SK-N-SH treated with all-trans-retinoic acid at 6 μM for 48 hours (cell line): ENCODE data around the gene ARHGAP8.

Experiments
- ATAC-seq: fragments of 200-7000 bp; cut with Tn5 transposase; 3 replicates; pipeline ENCODE4 v1.9.1; 2020; ENCODE audit warnings: mild to moderate bottlenecking, moderate library complexity
- BACH2 ChIP-seq: fragments of 250-450 bp; sonication (Bioruptor Pico); IDR thresholded peaks from 2 replicates; pipeline ENCODE4 v1.9.0; 2021; ENCODE audit warnings: mild to moderate bottlenecking, borderline replicate concordance
- CREB5 ChIP-seq: fragments of 250-450 bp; sonication (Bioruptor Pico); IDR thresholded peaks from 2 replicates; pipeline ENCODE4 v1.5.1; 2020; ENCODE audit warnings: low read depth, mild to moderate bottlenecking, moderate library complexity
- CSDC2 ChIP-seq: fragments of 250-450 bp; sonication (Bioruptor Pico); IDR thresholded peaks from 2 replicates; pipeline ENCODE4 v1.5.0; 2020; ENCODE audit warnings: mild to moderate bottlenecking, moderate library complexity
- CSRNP3 ChIP-seq: fragments of 250-450 bp; sonication (Bioruptor Pico); IDR thresholded peaks from 2 replicates; pipeline ENCODE4 v1.5.1; 2021; ENCODE audit warnings: mild to moderate bottlenecking, moderate library complexity
- ESRRG ChIP-seq: fragments of 250-450 bp; sonication (Bioruptor Pico); IDR thresholded peaks from 2 replicates; pipeline ENCODE4 v1.6.1; 2021; ENCODE audit warnings: mild to moderate bottlenecking
- GLIS3 ChIP-seq: fragments of 250-450 bp; sonication (Bioruptor Pico); IDR thresholded peaks from 2 replicates; pipeline ENCODE4 v1.5.0; 2020; ENCODE audit warnings: mild to moderate bottlenecking, moderate library complexity
- ISL1 ChIP-seq: fragments of 250-450 bp; sonication (Bioruptor Pico); IDR thresholded peaks from 2 replicates; pipeline ENCODE4 v2.1.2; 2022; ENCODE audit warnings: mild to moderate bottlenecking, moderate library complexity
- OSR1 ChIP-seq: fragments of 250-450 bp; sonication (Bioruptor Pico); IDR thresholded peaks from 2 replicates; pipeline ENCODE4 v1.8.0; 2022; ENCODE audit warnings: moderate library complexity, mild to moderate bottlenecking, inconsistent platforms
- PATZ1 ChIP-seq: fragments of 250-450 bp; sonication (Bioruptor Pico); IDR thresholded peaks from 2 replicates; pipeline ENCODE4 v1.8.0; 2020; ENCODE audit warnings: mild to moderate bottlenecking, moderate library complexity, borderline replicate concordance
- POU6F1 ChIP-seq: fragments of 250-450 bp; sonication (Bioruptor Pico); IDR thresholded peaks from 2 replicates; pipeline ENCODE4 v1.8.0; 2021; ENCODE audit warnings: low read depth, mild to moderate bottlenecking, moderate library complexity, borderline replicate concordance
- PPARA ChIP-seq: fragments of 250-450 bp; sonication (Bioruptor Pico); IDR thresholded peaks from 2 replicates; pipeline ENCODE4 v1.5.0; 2020; ENCODE audit warnings: mild to moderate bottlenecking, borderline replicate concordance
- RARB ChIP-seq: fragments of 250-450 bp; sonication (Bioruptor Pico); IDR thresholded peaks from 2 replicates; pipeline ENCODE4 v1.8.0; 2021; ENCODE audit warnings: mild to moderate bottlenecking, moderate library complexity
- SNAI2 ChIP-seq: fragments of 250-450 bp; sonication (Bioruptor Pico); IDR thresholded peaks from 2 replicates; pipeline ENCODE4 v1.5.0; 2020; ENCODE audit warnings: mild to moderate bottlenecking, moderate library complexity
- TCF4 ChIP-seq: fragments of 250-450 bp; sonication (Bioruptor Pico); IDR thresholded peaks from 2 replicates; pipeline ENCODE4 v1.8.0; 2021; ENCODE audit warnings: mild to moderate bottlenecking, moderate library complexity, borderline replicate concordance
- ZC3H10 ChIP-seq: fragments of 250-450 bp; sonication (Bioruptor Pico); IDR thresholded peaks from 2 replicates; pipeline ENCODE4 v1.5.1; 2021; ENCODE audit warnings: mild to moderate bottlenecking, moderate library complexity
- ZFP3 ChIP-seq: fragments of 250-450 bp; sonication (Bioruptor Pico); IDR thresholded peaks from 2 replicates; pipeline ENCODE4 v1.5.0; 2020; ENCODE audit warnings: mild to moderate bottlenecking, moderate library complexity
- ZFP30 ChIP-seq: fragments of 450-650 bp; formaldehyde crosslinking; IDR thresholded peaks from 2 replicates; pipeline ENCODE4 v1.5.0; 2022; ENCODE audit warnings: mild to moderate bottlenecking, moderate library complexity
- ZNF565 ChIP-seq: fragments of 450-650 bp; formaldehyde crosslinking; conservative IDR thresholded peaks from 2 replicates; pipeline ENCODE4 v1.5.0; 2020; ENCODE audit warnings: low read depth, mild to moderate bottlenecking, moderate library complexity
- ZNF70 ChIP-seq: fragments of 450-650 bp; formaldehyde crosslinking; IDR thresholded peaks from 2 replicates; pipeline ENCODE4 v1.5.0; 2020; ENCODE audit warnings: mild to moderate bottlenecking, moderate library complexity
- ZNF8 ChIP-seq: fragments of 450-650 bp; formaldehyde crosslinking; IDR thresholded peaks from 2 replicates; pipeline ENCODE4 v1.5.0; 2020; ENCODE audit warnings: mild to moderate bottlenecking, moderate library complexity

Gene ARHGAP8

GRCh38 chr22:44842417-44842816 is 90.0 kb downstream of the ARHGAP8 start:
- no peak for ATAC-seq
- TF ChIP-seq RARB (CRISPR knock-in tag) (no peak), CSRNP3 (no peak), ZFP30 (no peak), TCF4 (CRISPR knock-in tag) (no peak), GLIS3 (no peak), CSDC2 (CRISPR knock-in tag) (no peak), ZC3H10 (CRISPR knock-in tag) (no peak), ZNF565 (CRISPR knock-in tag) (no peak), SNAI2 (no peak), OSR1 (CRISPR knock-in tag) (no peak)

GRCh38 chr22:44845191-44845590 is 92.8 kb downstream of the ARHGAP8 start:
- no peak for TF ChIP-seq BACH2
- TF ChIP-seq PATZ1 (CRISPR knock-in tag): no peak
- TF ChIP-seq SNAI2: no peak
- TF ChIP-seq CSRNP3: no peak
- no peak for TF ChIP-seq ZNF70 (CRISPR knock-in tag)
- no peak for TF ChIP-seq PPARA (CRISPR knock-in tag)
- no peak for TF ChIP-seq CREB5 (CRISPR knock-in tag)
- ATAC-seq: no peak

GRCh38 chr22:44845796-44846720 is 93.7 kb downstream of the ARHGAP8 start:
- TF ChIP-seq PATZ1 (CRISPR knock-in tag) (no peak), CSDC2 (CRISPR knock-in tag) (no peak), POU6F1 (no peak), ESRRG (CRISPR knock-in tag) (no peak), GLIS3 (no peak), SNAI2 (no peak), ZNF8 (CRISPR knock-in tag) (no peak), ZC3H10 (CRISPR knock-in tag) (no peak), PPARA (CRISPR knock-in tag) (no peak), ZFP3 (no peak), ISL1 (CRISPR knock-in tag) (no peak), BACH2 (no peak), OSR1 (CRISPR knock-in tag) (no peak)
- TF ChIP-seq, all 23 proteins: peak for 0
- no peak for ATAC-seq
